Kidney (tissue), 14 donors: ENCODE data around the gene OR4D9. TPM values are rescaled to one million over a fixed set of nuclear protein-coding genes. Genes with fewer than 3 reads are reported as not detected.

Experiments used
- DNase-seq, 5 donors: peaks; one replicate each; pipeline ENCODE4 v3.0.0-alpha.2; 2013 to 2020
- FAIRE-seq: peaks from 2 replicates; lab custom pipeline; 2012; peaks lifted over from hg19 to GRCh38; lab: Jason Lieb, UNC
- H3K27ac ChIP-seq, 2 donors: one replicate each; pipeline ENCODE4 v1.7.0; 2013; ENCODE audit warnings: low read depth in 2 of 2, low read length in 2 of 2, inconsistent platforms in 1 of 2
- H3K27me3 ChIP-seq: one replicate; pipeline ENCODE4 v1.7.1; 2013; ENCODE audit warnings: low read length, inconsistent platforms; ENCODE audit not compliant: control insufficient read depth, insufficient read depth
- H3K36me3 ChIP-seq, 3 donors: one replicate each; pipeline versions ENCODE4 v1.7.0 to v1.7.1; 2013; ENCODE audit warnings: low read length in 3 of 3, control low read depth in 1 of 3, inconsistent platforms in 1 of 3; ENCODE audit not compliant: insufficient read depth in 3 of 3, control insufficient read depth in 2 of 3
- H3K4me1 ChIP-seq, 3 donors: one replicate each; pipeline versions ENCODE4 v1.7.0 to v1.7.1; 2013; ENCODE audit warnings: low read length in 3 of 3, inconsistent platforms in 1 of 3, low read depth in 1 of 3; ENCODE audit not compliant: control insufficient read depth in 2 of 3, insufficient read depth in 2 of 3
- H3K4me3 ChIP-seq, 3 donors: one replicate each; pipeline versions ENCODE4 v1.7.0 to v1.8.1; 2013; ENCODE audit warnings: low read length in 3 of 3, control low read depth in 1 of 3, inconsistent platforms in 1 of 3
- H3K9ac ChIP-seq, 3 donors: one replicate each; pipeline versions ENCODE4 v1.7.0 to v1.7.1; 2013; ENCODE audit warnings: low read length in 3 of 3, control low read depth in 1 of 3, inconsistent platforms in 1 of 3
- H3K9me3 ChIP-seq, 3 donors: one replicate each; pipeline versions ENCODE4 v1.7.0 to v1.7.1; 2013; ENCODE audit warnings: low read length in 3 of 3, control low read depth in 1 of 3, inconsistent platforms in 1 of 3; ENCODE audit not compliant: control insufficient read depth in 2 of 3, insufficient read depth in 1 of 3
- CTCF ChIP-seq: IDR thresholded peaks from 3 replicates; pipeline ENCODE4 v1.5.1; 2012; ENCODE audit warnings: mild to moderate bottlenecking, moderate library complexity, borderline replicate concordance; ENCODE audit not compliant: insufficient read depth; ENCODE audit errors: extremely low read depth
- intact Hi-C: fragments of 100-400 bp; cut with DNase I; formaldehyde crosslinking; loops from one replicate; pipeline ENCODE4 v1.11.1; 2022
- polyA plus RNA-seq: library from polyadenylated mRNA; stranded (reverse); fragments of 350-450 nt; fragmentation: Illumina TruSeq; extraction: RNeasy Lipid Tissue Mini Kit (QIAGEN cat#74804); gene quantifications from one replicate; pipeline ENCODE4 v1.2.3, GENCODE V29; 2014; ENCODE audit warnings: low read depth, low replicate concordance; ENCODE audit not compliant: insufficient read depth
- total RNA-seq: library from RNA; stranded (reverse); fragmentation: NEBNext Ultra II Directional; extraction: Animal tissue kit (Norgen Biotek cat#: 25700); gene quantifications from one replicate; pipeline ENCODE4 v1.2.1, GENCODE V29; 2021
- donor health status: control.
- donor health status: control.
- donor health status: control.
- donor health status: control.
- donor health status: control.
- donor health status: DM: yes; HTN: yes; CAD: no.
- donor health status: Normal renal cell carcinoma (clear cell type).

Gene OR4D9
- total and polyA plus RNA-seq, 2 donors from 2014 or later = not detected

- intact Hi-C loops = no loop called here
- no peaks in the 10 kb centered on the region for H3K36me3 ChIP-seq
Measured at GRCh38 chr11:59523541-59523940, 12.2 kb downstream of the OR4D9 start.

GRCh38 chr11:59528711-59529110, 17.4 kb downstream of the OR4D9 start:
- intact Hi-C loops = no loop called here
- DNase-seq (no peak), FAIRE-seq (no peak)
- H3K27ac ChIP-seq = no peak overlapping the region
- no peak overlapping the region for H3K4me3 ChIP-seq
- TF ChIP-seq CTCF = no peak
- H3K9me3 ChIP-seq = no peaks in the 10 kb centered on the region
- H3K9ac ChIP-seq = no peak overlapping the region
- no peaks in the 10 kb centered on the region for H3K4me1 ChIP-seq
- no peaks in the 10 kb centered on the region for H3K36me3 ChIP-seq
- no peaks in the 10 kb centered on the region for H3K27me3 ChIP-seq

More at GRCh38 chr11:59523541-59523940, 12.2 kb downstream of the OR4D9 start:
- H3K9ac ChIP-seq = no peak overlapping the region
- TF ChIP-seq CTCF = no peak
- no peaks in the 10 kb centered on the region for H3K9me3 ChIP-seq
- FAIRE-seq (no peak), DNase-seq (no peak)
- H3K27ac ChIP-seq = no peak overlapping the region
- H3K4me3 ChIP-seq = no peak overlapping the region
- no peaks in the 10 kb centered on the region for H3K4me1 ChIP-seq
- H3K27me3 ChIP-seq = no peaks in the 10 kb centered on the region

GRCh38 chr11:59532620-59533019, 21.3 kb downstream of the OR4D9 start:
- Histone ChIP-seq H3K4me1 (no peaks in the 10 kb centered on the region), H3K9me3 (no peaks in the 10 kb centered on the region), H3K27ac (no peak overlapping the region), H3K4me3 (no peak overlapping the region), H3K36me3 (no peaks in the 10 kb centered on the region), H3K27me3 (no peaks in the 10 kb centered on the region), H3K9ac (no peak overlapping the region)
- DNase-seq (no peak), FAIRE-seq (no peak)
- no peak for TF ChIP-seq CTCF
- intact Hi-C loops = no loop called here

- no peak overlapping the region for H3K9ac ChIP-seq
- no peak for DNase-seq
- FAIRE-seq = no peak
- H3K4me1 ChIP-seq = no peaks in the 10 kb centered on the region
- intact Hi-C loops = no loop called here
- no peak overlapping the region for H3K4me3 ChIP-seq
- H3K36me3 ChIP-seq = no peaks in the 10 kb centered on the region
- no peak overlapping the region for H3K27ac ChIP-seq
- no peak for TF ChIP-seq CTCF
- no peaks in the 10 kb centered on the region for H3K27me3 ChIP-seq
- no peaks in the 10 kb centered on the region for H3K9me3 ChIP-seq
Measured at GRCh38 chr11:59534676-59535075, 23.3 kb downstream of the OR4D9 start.
